Thoracic aorta (tissue), 2 donors: ENCODE data around the gene C20orf202. TPM values are rescaled to one million over a fixed set of nuclear protein-coding genes. Genes with fewer than 3 reads are reported as not detected.

ENCODE experiments used
- ATAC-seq: fragments of 150-250 bp; one replicate; pipeline ENCODE4 v1.8.0; 2017; ENCODE audit warnings: low read depth; ENCODE audit not compliant: insufficient number of reproducible peaks, low FRiP score
- DNase-seq: peaks from one replicate; pipeline ENCODE4 v3.0.0-alpha.2; 2020; ENCODE audit warnings: low spot score
- H3K27ac ChIP-seq, 2 donors: fragments of 200-600 bp; sonication (generic); 1 replicate in 1 of 2; 2 replicates in 1 of 2; pipeline ENCODE4 v1.5.1; 2016; ENCODE audit warnings: mild to moderate bottlenecking in 2 of 2, moderate library complexity in 2 of 2
- H3K27me3 ChIP-seq: fragments of 200-600 bp; sonication (generic); replicated peaks from 2 replicates; pipeline ENCODE4 v1.6.0; 2016; ENCODE audit warnings: mild to moderate bottlenecking; ENCODE audit not compliant: insufficient read depth
- H3K36me3 ChIP-seq: fragments of 200-600 bp; sonication (generic); one replicate; pipeline ENCODE4 v1.5.1; 2016
- H3K4me1 ChIP-seq, 2 donors: fragments of 200-600 bp; sonication (generic); 1 replicate in 1 of 2; 2 replicates in 1 of 2; pipeline versions ENCODE4 v1.5.1 to v1.6.0; 2016; ENCODE audit warnings: low read depth in 2 of 2, mild to moderate bottlenecking in 1 of 2; ENCODE audit not compliant: control insufficient read depth in 1 of 2
- H3K4me3 ChIP-seq: fragments of 200-600 bp; sonication (generic); 2 replicates; pipeline ENCODE4 v1.5.1; 2016; ENCODE audit warnings: mild to moderate bottlenecking
- H3K9me3 ChIP-seq: fragments of 200-600 bp; sonication (generic); 2 replicates; pipeline ENCODE4 v1.5.1; 2016
- total RNA-seq, 2 donors: library from RNA; depleted of rRNA; stranded (reverse); fragments of >200 nt; gene quantifications; one replicate each; pipeline versions ENCODE4 v1.1.0 to v1.2.3, GENCODE V29; 2016
- TF ChIP-seq, protein P1 (sequence below): fragments of 200-600 bp; sonication (generic); IDR thresholded peaks from one replicate; pipeline ENCODE4 v1.5.1; 2019; ENCODE audit warnings: antibody characterized with exemption

The C20orf202 gene
- total RNA-seq, 2 donors from 2014 or later: 1.7 TPM; not detected in 1

DNA sequence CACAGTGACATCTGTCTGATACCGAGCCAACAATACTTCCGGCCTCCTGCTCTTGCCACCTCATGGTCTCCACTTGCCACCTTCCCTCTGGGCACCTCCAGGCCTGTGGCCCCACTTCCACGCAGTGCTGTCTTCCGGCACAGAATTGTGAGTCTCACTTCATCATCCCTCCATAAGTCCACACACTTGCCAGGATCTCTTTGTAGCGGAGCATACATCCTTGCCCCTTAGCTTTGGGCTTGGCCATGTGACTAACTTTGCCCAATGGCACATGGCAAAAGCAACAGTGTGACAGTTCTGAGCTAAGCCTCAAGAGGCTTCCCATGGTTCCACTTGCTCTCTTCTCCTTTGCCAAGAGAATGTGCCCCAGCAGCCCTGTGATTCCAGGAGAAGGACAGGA, 4.5 kb upstream of the C20orf202 start:
- H3K4me1 ChIP-seq: no peaks in the 10 kb centered on the region
- DNase-seq (no peak), ATAC-seq (no peak)
- no peaks in the 10 kb centered on the region for H3K27me3 ChIP-seq
- no peaks in the 10 kb centered on the region for H3K36me3 ChIP-seq
- no peak overlapping the region for H3K27ac ChIP-seq
- H3K4me3 ChIP-seq: no peak overlapping the region
- H3K9me3 ChIP-seq: no peaks in the 10 kb centered on the region
- TF ChIP-seq, protein P1, sequence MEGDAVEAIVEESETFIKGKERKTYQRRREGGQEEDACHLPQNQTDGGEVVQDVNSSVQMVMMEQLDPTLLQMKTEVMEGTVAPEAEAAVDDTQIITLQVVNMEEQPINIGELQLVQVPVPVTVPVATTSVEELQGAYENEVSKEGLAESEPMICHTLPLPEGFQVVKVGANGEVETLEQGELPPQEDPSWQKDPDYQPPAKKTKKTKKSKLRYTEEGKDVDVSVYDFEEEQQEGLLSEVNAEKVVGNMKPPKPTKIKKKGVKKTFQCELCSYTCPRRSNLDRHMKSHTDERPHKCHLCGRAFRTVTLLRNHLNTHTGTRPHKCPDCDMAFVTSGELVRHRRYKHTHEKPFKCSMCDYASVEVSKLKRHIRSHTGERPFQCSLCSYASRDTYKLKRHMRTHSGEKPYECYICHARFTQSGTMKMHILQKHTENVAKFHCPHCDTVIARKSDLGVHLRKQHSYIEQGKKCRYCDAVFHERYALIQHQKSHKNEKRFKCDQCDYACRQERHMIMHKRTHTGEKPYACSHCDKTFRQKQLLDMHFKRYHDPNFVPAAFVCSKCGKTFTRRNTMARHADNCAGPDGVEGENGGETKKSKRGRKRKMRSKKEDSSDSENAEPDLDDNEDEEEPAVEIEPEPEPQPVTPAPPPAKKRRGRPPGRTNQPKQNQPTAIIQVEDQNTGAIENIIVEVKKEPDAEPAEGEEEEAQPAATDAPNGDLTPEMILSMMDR: no peak

DNA sequence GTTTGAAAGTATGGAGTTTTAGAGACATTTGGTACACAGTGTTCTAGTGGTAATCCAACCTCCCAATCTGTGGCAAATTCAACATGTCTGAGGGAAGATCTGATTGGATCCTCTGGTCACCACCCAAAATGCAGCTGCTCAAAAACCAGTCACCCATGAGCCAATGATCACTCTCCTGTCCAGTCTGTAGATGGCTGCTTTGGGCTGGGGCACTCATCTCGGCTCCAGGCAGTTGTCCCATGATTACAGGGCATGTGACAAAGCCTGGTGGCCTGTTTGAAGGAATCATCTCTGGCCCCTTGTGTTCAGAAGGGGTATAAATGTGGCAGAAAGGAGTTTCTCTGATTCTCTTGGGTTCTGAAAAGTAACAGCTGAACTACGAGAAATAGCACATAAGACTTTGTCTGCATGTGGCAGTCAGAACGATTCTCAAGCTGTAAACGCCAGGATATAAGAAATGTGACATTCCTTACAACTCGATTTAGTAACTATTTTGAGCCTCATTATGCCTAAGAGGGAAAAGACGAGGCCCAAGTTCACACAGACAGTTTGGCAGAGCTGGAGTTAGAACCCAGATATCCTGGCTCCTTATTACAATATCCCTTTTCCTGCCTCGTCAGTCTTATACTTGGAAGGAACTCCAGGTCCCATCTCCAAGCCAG, 3.9 kb upstream of the C20orf202 start:
- DNase-seq: no peak
- Histone ChIP-seq H3K27ac (no peak overlapping the region), H3K9me3 (no peaks in the 10 kb centered on the region), H3K4me1 (no peaks in the 10 kb centered on the region), H3K27me3 (no peaks in the 10 kb centered on the region), H3K36me3 (no peaks in the 10 kb centered on the region), H3K4me3 (no peak overlapping the region)
- ATAC-seq: no peak
- TF ChIP-seq, protein P1: no peak

DNA sequence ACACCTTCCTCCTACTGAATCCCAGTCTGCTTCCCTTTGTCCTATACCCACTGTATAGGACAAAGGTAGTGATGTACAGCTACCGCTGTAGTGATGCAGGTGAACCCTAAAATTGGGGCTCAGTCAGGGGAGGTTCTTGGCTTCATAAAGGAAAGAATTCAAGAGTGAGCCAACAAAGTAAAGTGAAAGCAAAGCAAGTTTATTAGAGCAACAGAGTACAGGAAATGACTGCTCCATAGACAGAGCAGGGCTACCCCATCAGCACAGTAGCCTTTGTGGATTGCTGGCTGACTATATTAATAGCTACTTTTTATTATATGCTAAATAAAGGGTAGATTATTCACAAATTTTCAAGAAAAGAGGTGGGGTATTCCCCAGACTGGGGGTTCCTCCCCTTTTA, 3.3 kb upstream of the C20orf202 start:
- Histone ChIP-seq H3K27ac (no peak overlapping the region), H3K4me3 (no peak overlapping the region), H3K36me3 (no peaks in the 10 kb centered on the region), H3K9me3 (no peaks in the 10 kb centered on the region), H3K4me1 (no peaks in the 10 kb centered on the region), H3K27me3 (no peaks in the 10 kb centered on the region)
- DNase-seq (no peak), ATAC-seq (no peak)
- TF ChIP-seq, protein P1: no peak

DNA sequence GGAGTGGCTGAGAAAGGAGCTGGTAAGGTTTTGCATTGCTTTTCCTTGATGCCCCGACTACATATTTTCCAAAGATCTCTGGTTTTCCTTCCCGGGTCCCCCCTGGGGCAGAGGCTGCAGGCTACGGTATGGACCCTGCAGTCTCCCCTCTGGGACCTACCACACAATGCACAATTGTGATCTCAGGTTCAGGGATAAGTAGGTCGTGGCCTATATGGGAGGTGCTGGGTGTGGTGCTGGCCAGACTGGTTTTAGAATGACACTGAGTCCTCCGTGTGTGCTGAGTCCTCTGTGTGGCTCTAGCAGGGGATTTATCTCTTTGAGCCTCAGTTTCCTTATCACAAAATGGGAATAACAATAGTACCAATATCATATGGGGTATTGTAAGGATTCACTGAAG, 376 bp downstream of the C20orf202 start:
- no peaks in the 10 kb centered on the region for H3K4me1 ChIP-seq
- no peaks in the 10 kb centered on the region for H3K36me3 ChIP-seq
- ATAC-seq (no peak), DNase-seq (no peak)
- H3K27me3 ChIP-seq: no peaks in the 10 kb centered on the region
- H3K9me3 ChIP-seq: no peaks in the 10 kb centered on the region
- H3K4me3 ChIP-seq: no peak overlapping the region
- H3K27ac ChIP-seq: no peak overlapping the region
- TF ChIP-seq, protein P1: no peak

DNA sequence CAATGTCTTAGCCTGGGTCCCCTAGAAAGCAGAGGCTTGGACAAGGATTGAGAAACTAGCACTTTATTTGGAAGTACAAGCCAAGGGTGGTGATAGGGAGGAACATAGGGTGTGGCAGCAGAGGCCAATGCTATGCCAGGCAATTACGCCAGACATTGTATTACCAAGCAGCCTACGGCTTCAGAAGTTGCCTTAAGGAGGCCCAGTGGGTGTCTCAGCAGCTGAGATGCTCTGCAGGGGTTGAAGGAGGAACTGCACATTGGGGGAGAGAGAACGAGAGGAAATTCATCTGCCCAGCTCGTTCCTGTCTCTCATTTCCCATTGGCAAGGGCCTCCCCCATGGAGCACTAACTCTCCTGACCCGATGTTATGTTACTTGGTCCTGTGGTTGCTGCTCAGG, 859 bp downstream of the C20orf202 start:
- no peaks in the 10 kb centered on the region for H3K36me3 ChIP-seq
- H3K27ac ChIP-seq: no peak overlapping the region
- ATAC-seq (no peak), DNase-seq (no peak)
- no peaks in the 10 kb centered on the region for H3K4me1 ChIP-seq
- no peaks in the 10 kb centered on the region for H3K27me3 ChIP-seq
- TF ChIP-seq, protein P1: no peak
- no peak overlapping the region for H3K4me3 ChIP-seq
- no peaks in the 10 kb centered on the region for H3K9me3 ChIP-seq
